Dendritic cell treated with granulocyte-macrophage colony-stimulating factor and Interleukin-4, amounts not matched to agents 40 ng/mL and 50 ng/mL, for 4 days (primary cell): Measurements from ENCODE around the gene CCL21.
"Not testable (repeated sequence)": the region's sequence is repeated elsewhere in the genome, so short reads cannot be mapped to it uniquely, and the experiment has no call there.

Source experiments
- H3K27ac Mint-ChIP-seq: one replicate; pipeline ENCODE4 v1.8.0; 2022; ENCODE audit warnings: mild to moderate bottlenecking, mixed read lengths
- H3K27me3 Mint-ChIP-seq: one replicate; pipeline ENCODE4 v1.8.0; 2022; ENCODE audit warnings: mild to moderate bottlenecking, mixed read lengths
- H3K36me3 Mint-ChIP-seq: one replicate; pipeline ENCODE4 v1.8.0; 2022; ENCODE audit warnings: low read depth, mixed read lengths
- H3K4me1 Mint-ChIP-seq: one replicate; pipeline ENCODE4 v1.8.0; 2022; ENCODE audit warnings: low read depth, mixed read lengths
- H3K4me3 Mint-ChIP-seq: one replicate; pipeline ENCODE4 v1.8.0; 2022; ENCODE audit warnings: mild to moderate bottlenecking, moderate library complexity, mixed read lengths
- H3K9me3 Mint-ChIP-seq: one replicate; pipeline ENCODE4 v1.8.0; 2022; ENCODE audit warnings: mixed read lengths
- intact Hi-C: fragments of 100-400 bp; cut with micrococcal nuclease; formaldehyde crosslinking; loops from one replicate; pipeline ENCODE4 v1.15.0; 2022

CCL21 gene

GRCh38 chr9:34710023-34710422, at the start of gene CCL21:
Gene CCL21, minus strand, starts transcription at chr9:34710136. Its CDS starts 70 bp downstream, at chr9:34710066.
- H3K27ac Mint-ChIP-seq, result no peak within 1 kb of the TSS
- peaks cover 8% of the 10 kb centered on the region for H3K4me1 Mint-ChIP-seq
- peaks cover 27% of the 10 kb centered on the region for H3K27me3 Mint-ChIP-seq
- H3K9me3 Mint-ChIP-seq, result no peaks in the 10 kb centered on the region
- H3K4me3 Mint-ChIP-seq, result no peak within 1 kb of the TSS
- H3K36me3 Mint-ChIP-seq, result no peaks in the 10 kb centered on the region
- intact Hi-C loops, result no loop called here

- Mint-ChIP-seq H3K27me3 (peaks cover 33% of the 10 kb centered on the region), H3K4me1 (no peaks in the 10 kb centered on the region), H3K27ac (no peak overlapping the region), H3K9me3 (no peaks in the 10 kb centered on the region), H3K4me3 (no peak overlapping the region), H3K36me3 (no peaks in the 10 kb centered on the region)
- intact Hi-C loops, result no loop called here
Observed at GRCh38 chr9:34759432-34760134, 49.6 kb upstream of the CCL21 start.

GRCh38 chr9:34750320-34750719, 40.4 kb upstream of the CCL21 start:
- H3K4me1 Mint-ChIP-seq, H3K36me3 Mint-ChIP-seq, H3K9me3 Mint-ChIP-seq, H3K27ac Mint-ChIP-seq, H3K4me3 Mint-ChIP-seq, intact Hi-C loops: not testable (repeated sequence)
- H3K27me3 Mint-ChIP-seq, result peaks cover 35% of the 10 kb centered on the region

- H3K4me3 Mint-ChIP-seq, result no peak overlapping the region
- peaks cover 23% of the 10 kb centered on the region for H3K27me3 Mint-ChIP-seq
- intact Hi-C loops, result no loop called here
- no peaks in the 10 kb centered on the region for H3K36me3 Mint-ChIP-seq
- peaks cover 10% of the 10 kb centered on the region for H3K4me1 Mint-ChIP-seq
- no peaks in the 10 kb centered on the region for H3K9me3 Mint-ChIP-seq
- H3K27ac Mint-ChIP-seq, result no peak overlapping the region
Observed at GRCh38 chr9:34746526-34746925, 36.6 kb upstream of the CCL21 start.

- H3K36me3 Mint-ChIP-seq, result no peaks in the 10 kb centered on the region
- H3K27ac Mint-ChIP-seq, result no peak overlapping the region
- H3K4me1 Mint-ChIP-seq, result peaks cover 6% of the 10 kb centered on the region
- H3K9me3 Mint-ChIP-seq, result no peaks in the 10 kb centered on the region
- H3K4me3 Mint-ChIP-seq, result no peak overlapping the region
- intact Hi-C loops, result no loop called here
- peaks cover 16% of the 10 kb centered on the region for H3K27me3 Mint-ChIP-seq
Observed at GRCh38 chr9:34744295-34745221, 34.6 kb upstream of the CCL21 start.

- intact Hi-C loops, result no loop called here
- Mint-ChIP-seq H3K36me3 (no peaks in the 10 kb centered on the region), H3K27me3 (peaks cover 11% of the 10 kb centered on the region), H3K4me3 (no peak overlapping the region), H3K27ac (no peak overlapping the region), H3K4me1 (peaks cover 6% of the 10 kb centered on the region), H3K9me3 (no peaks in the 10 kb centered on the region)
Observed at GRCh38 chr9:34742710-34743109, 32.8 kb upstream of the CCL21 start.

GRCh38 chr9:34741628-34742027, 31.7 kb upstream of the CCL21 start:
- H3K27ac Mint-ChIP-seq, result no peak overlapping the region
- no peaks in the 10 kb centered on the region for H3K9me3 Mint-ChIP-seq
- H3K4me1 Mint-ChIP-seq, result peaks cover 6% of the 10 kb centered on the region
- H3K36me3 Mint-ChIP-seq, result no peaks in the 10 kb centered on the region
- H3K27me3 Mint-ChIP-seq, result peaks cover 14% of the 10 kb centered on the region
- H3K4me3 Mint-ChIP-seq, result no peak overlapping the region
- intact Hi-C loops, result no loop called here

- H3K27ac Mint-ChIP-seq, H3K4me1 Mint-ChIP-seq, H3K36me3 Mint-ChIP-seq, intact Hi-C loops, H3K4me3 Mint-ChIP-seq, H3K9me3 Mint-ChIP-seq: not testable (repeated sequence)
- peaks cover 13% of the 10 kb centered on the region for H3K27me3 Mint-ChIP-seq
Observed at GRCh38 chr9:34740176-34740575, 30.2 kb upstream of the CCL21 start.

- intact Hi-C loops, result no loop called here
Observed at GRCh38 chr9:34737677-34738260, 27.8 kb upstream of the CCL21 start.

GRCh38 chr9:34734720-34735119, 24.8 kb upstream of the CCL21 start:
- no peaks in the 10 kb centered on the region for H3K36me3 Mint-ChIP-seq
- H3K9me3 Mint-ChIP-seq, result no peaks in the 10 kb centered on the region
- intact Hi-C loops, result no loop called here
- no peak overlapping the region for H3K4me3 Mint-ChIP-seq
- no peaks in the 10 kb centered on the region for H3K4me1 Mint-ChIP-seq
- no peak overlapping the region for H3K27ac Mint-ChIP-seq
- H3K27me3 Mint-ChIP-seq, result peaks cover 6% of the 10 kb centered on the region

More at GRCh38 chr9:34737677-34738260, 27.8 kb upstream of the CCL21 start:
- Mint-ChIP-seq H3K4me3 (no peak overlapping the region), H3K27me3 (peaks cover 4% of the 10 kb centered on the region), H3K36me3 (no peaks in the 10 kb centered on the region), H3K4me1 (peaks cover 6% of the 10 kb centered on the region), H3K27ac (no peak overlapping the region), H3K9me3 (no peaks in the 10 kb centered on the region)

- H3K27me3 Mint-ChIP-seq, result peaks cover 6% of the 10 kb centered on the region
- no peaks in the 10 kb centered on the region for H3K9me3 Mint-ChIP-seq
- no peaks in the 10 kb centered on the region for H3K4me1 Mint-ChIP-seq
- intact Hi-C loops, result no loop called here
- H3K36me3 Mint-ChIP-seq, result no peaks in the 10 kb centered on the region
- no peak overlapping the region for H3K4me3 Mint-ChIP-seq
- no peak overlapping the region for H3K27ac Mint-ChIP-seq
Observed at GRCh38 chr9:34732886-34733285, 22.9 kb upstream of the CCL21 start.

GRCh38 chr9:34732478-34732877, 22.5 kb upstream of the CCL21 start:
- H3K36me3 Mint-ChIP-seq, result no peaks in the 10 kb centered on the region
- peaks cover 8% of the 10 kb centered on the region for H3K27me3 Mint-ChIP-seq
- H3K9me3 Mint-ChIP-seq, result no peaks in the 10 kb centered on the region
- no peak overlapping the region for H3K27ac Mint-ChIP-seq
- intact Hi-C loops, result no loop called here
- no peak overlapping the region for H3K4me3 Mint-ChIP-seq
- H3K4me1 Mint-ChIP-seq, result no peaks in the 10 kb centered on the region

GRCh38 chr9:34723141-34723540, 13.2 kb upstream of the CCL21 start:
- H3K36me3 Mint-ChIP-seq, result no peaks in the 10 kb centered on the region
- H3K27ac Mint-ChIP-seq, result no peak overlapping the region
- H3K27me3 Mint-ChIP-seq, result peaks cover 3% of the 10 kb centered on the region
- intact Hi-C loops, result no loop called here
- no peaks in the 10 kb centered on the region for H3K4me1 Mint-ChIP-seq
- no peaks in the 10 kb centered on the region for H3K9me3 Mint-ChIP-seq
- H3K4me3 Mint-ChIP-seq, result no peak overlapping the region

GRCh38 chr9:34719769-34720025, 9.8 kb upstream of the CCL21 start:
- H3K27me3 Mint-ChIP-seq, intact Hi-C loops, H3K36me3 Mint-ChIP-seq, H3K4me1 Mint-ChIP-seq, H3K9me3 Mint-ChIP-seq, H3K27ac Mint-ChIP-seq, H3K4me3 Mint-ChIP-seq: not testable (repeated sequence)
